PFSK-1 (cell line): ENCODE data around the gene CELF4.

Source experiments
- POLR2AphosphoS5 ChIP-seq: IDR thresholded peaks from 2 replicates; pipeline ENCODE4 v1.6.1; 2012; ENCODE audit warnings: low read depth, mild to moderate bottlenecking, control low read depth, low read length, moderate library complexity
- REST ChIP-seq, 2 experiments: IDR thresholded peaks; 2 replicates each; pipeline versions ENCODE4 v1.6.1 to v1.8.0; 2011 to 2012; ENCODE audit warnings: low read depth in 2 of 2, low read length in 2 of 2, control low read depth in 1 of 2, inconsistent platforms in 1 of 2, mild to moderate bottlenecking in 1 of 2, moderate library complexity in 1 of 2; ENCODE audit not compliant: insufficient read depth in 1 of 2
- SIN3A ChIP-seq: IDR thresholded peaks from 2 replicates; pipeline ENCODE4 v1.6.1; 2012; ENCODE audit warnings: mild to moderate bottlenecking, low read length, moderate library complexity, borderline replicate concordance; ENCODE audit not compliant: insufficient read depth
- TAF1 ChIP-seq: IDR thresholded peaks from 2 replicates; pipeline ENCODE4 v1.6.1; 2012; ENCODE audit warnings: low read length, control low read depth, borderline replicate concordance; ENCODE audit not compliant: insufficient read depth

- TF ChIP-seq TAF1 (no peak), REST (IDR thresholded peaks at IDR 0.05; ENCODE audit: insufficient read depth in 1 of 2, low read depth in 2 of 2, low read length in 2 of 2) (no peak), POLR2AphosphoS5 (no peak), SIN3A (no peak)
These were observed 300.6 kb downstream of the CELF4 start for GRCh38 chr18:37264956-37265355.
